NCI-H510A treated with DMSO at 0.1 percent for 48 hours (cell line): ENCODE data around the gene TRIP11.
"Not testable (repeated sequence)": the region's sequence is repeated elsewhere in the genome, so short reads cannot be mapped to it uniquely, and the experiment has no call there.

Experiments used
- DNase-seq: peaks from one replicate; lab custom pipeline; 2025; lab: John Stamatoyannopoulos, UW

The TRIP11 gene

DNA sequence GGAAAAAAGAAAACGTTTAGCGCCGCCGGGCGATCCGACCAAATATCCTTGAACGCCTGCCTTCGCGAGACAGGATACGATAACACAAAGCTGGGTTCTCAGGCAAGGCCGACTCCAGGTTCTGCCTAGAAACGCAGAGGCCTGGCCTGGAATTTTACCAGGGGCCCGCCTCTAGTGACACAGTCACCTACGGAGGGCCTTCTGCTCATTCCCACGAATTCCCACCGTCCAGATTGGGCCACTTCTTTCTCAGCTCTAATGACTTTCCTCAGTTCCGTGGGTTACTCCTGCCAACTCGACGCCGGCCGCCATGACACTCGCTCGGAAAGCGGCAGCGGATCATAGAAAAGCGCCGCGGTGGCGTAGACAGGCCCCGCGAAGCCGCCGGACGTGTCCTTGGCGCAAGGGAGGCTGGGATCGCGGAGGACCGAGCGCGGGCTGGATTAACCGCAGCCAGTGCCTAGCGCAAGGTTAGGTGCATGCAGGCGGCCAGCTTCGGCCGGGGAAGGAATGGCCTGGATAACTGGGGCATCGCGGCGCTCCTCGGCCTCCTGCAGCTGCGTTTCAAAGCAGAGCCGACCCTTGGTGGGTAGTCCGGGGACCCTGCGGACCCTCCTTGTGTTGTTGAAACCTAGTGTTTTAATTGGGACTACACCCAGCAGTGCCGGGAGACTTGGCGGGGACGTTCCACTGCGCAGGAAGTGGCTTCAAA is at the start of gene TRIP11:
Gene TRIP11, minus strand, starts transcription at position 341 of the 712 bp plus-strand sequence. CDS start 374 bp downstream, outside the sequence.
- peak; percentile 91 for DNase-seq

DNA sequence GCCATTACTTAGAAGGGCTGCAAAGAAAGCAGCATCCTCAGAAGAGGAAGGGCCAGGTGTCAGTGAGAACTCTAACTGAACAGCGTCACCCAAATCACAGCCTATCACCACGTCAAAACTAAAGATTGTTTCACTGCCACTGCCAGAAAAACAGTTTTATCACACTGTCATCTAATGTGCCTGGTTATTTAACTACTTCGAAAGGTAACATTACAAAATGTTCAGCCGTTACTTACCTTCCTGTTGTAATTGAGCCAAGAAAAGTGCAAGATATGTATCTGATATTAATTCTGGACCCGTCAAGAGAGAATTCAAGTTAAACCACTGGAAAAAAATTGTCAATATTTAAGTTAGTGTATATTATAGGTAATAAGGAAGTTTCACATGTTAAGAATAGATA is 48.6 kb upstream of the TRIP11 start:
- DNase-seq = no peak

DNA sequence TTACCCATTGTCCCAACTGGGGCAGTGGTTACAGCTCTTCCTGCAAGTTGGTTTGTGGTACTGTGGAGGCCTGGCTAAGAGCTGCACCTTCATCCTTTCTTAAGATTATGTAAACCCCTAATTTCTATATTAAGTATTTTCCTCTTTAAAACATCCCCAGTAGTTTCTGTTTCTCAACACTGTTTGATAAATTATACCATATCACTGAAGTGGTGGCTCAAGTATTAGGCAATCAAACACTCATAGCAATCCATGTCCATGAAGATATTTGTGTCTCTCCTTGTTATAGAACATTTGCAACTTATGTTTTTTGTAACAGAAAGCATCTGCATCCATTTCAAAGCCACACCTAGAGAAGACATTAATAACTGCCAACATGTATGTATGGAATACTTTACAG is 34.7 kb upstream of the TRIP11 start:
- DNase-seq = no peak

DNA sequence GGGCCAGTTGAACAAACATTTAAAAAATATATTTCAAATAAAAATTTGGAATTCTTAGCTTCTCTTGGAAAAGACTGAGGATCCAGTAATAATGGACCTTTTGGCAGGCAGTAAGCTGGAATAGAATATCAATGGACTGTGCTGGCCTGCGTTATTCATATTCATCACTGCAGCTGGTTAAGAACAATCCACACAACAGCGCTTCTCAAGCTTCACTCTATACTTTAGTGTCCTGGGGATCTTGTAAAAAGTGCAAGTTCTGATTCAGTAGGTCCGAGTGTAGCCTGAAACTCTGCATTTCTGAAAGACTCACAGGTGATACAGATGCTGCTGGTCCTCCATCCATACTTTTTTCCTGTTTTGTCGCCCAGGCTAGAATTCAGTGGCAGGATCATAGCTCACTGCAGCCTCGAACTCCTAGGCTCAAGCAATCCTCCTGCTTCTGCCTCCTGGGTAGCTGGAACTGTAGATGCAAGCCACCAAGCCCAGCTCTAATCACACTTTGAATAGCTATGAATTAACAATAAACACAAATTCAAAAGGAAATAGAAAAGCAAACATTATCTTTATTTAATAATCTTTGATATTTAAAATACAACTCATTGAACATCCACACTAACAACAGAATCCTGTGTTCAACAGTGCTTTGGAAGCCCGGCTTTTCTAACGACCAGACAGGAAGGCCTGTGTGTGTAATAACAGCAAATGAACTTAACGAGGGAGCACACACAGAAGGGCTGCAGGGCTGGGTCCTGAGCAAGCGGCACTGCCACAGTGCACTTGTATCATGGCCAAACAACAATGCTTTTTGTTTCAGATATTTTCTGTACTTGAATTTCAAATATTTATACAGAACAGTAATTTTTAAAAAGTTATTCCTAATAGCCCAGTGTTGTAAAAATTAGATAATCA is 18.4 kb upstream of the TRIP11 start:
- no peak for DNase-seq

DNA sequence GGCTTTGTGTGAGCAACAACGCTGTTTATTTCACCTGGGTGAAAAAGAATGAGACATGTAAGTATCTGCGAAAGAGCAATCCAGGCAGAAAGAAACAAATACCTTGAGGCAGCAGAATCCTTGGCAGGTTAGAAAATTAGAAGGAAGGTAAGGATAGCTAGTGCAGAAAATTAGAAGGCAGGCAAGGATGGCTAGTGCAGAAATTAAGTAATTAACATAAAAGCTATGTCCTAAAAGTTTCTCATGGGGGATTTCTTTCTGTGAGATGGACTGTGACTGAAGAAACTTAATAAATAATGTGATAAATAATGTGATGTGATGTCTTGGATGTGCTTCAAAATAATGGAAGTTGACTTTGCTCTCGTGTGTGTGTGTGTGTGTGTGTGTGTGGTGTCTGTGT is 9.9 kb upstream of the TRIP11 start:
- no peak for DNase-seq

DNA sequence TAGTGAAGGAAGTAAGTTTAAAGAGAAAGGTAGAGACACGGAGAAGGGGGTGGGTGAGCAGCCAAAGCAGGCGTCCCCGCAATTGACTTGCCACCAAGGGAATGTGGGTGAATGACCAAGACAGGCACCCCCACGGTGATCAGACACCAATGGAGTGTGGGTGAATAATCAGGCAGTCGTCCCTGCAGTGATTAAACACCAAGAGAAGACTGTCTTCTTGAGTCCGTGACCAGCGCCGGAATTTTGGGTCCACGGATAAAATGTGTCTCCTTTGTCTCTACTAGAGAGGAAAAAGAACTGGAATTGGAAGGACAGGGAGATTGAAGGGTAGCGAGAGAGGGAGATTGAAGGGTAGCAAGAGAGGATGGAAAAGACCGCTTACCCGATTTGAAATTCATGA is 9.4 kb upstream of the TRIP11 start:
- not testable (repeated sequence) for DNase-seq

DNA sequence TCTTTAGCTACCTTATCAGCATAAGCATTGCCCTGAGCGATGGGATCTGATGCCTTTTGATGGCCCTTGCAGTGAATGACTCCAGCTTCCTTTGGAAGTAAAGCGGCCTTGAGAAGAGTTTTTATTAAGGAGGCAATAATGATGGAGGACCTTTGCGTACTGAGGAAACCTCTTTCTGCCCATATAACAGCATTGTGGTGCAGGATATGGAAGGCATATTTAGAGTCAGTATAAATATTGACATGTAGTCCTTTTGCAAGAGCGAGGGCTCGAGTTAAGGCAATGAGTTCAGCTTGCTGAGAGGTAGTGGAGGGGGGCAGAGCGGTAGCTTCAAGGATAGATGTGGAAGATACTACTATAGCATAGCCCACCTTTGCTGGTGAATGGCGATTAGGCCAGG is 6.0 kb upstream of the TRIP11 start:
- not testable (repeated sequence) for DNase-seq

DNA sequence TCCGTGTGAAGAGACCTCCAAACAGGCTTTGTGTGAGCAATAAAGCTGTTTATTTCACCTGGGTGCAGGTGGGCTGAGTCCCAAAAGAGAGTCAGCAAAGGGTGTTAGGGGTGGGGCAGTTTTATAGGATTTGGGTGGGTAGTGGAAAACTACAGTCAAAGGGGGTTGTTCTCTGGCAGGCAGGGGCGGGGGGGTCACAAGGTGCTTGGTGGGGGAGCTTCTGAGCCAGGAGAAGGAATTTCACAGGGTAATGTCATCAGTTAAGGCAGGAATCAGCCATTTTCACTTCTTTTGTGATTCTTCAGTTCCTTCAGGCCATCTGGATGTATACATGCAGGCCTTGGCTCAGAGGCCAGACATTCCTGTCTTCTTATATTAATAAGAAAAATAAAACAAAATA is 1.9 kb upstream of the TRIP11 start:
- DNase-seq = not testable (repeated sequence)

DNA sequence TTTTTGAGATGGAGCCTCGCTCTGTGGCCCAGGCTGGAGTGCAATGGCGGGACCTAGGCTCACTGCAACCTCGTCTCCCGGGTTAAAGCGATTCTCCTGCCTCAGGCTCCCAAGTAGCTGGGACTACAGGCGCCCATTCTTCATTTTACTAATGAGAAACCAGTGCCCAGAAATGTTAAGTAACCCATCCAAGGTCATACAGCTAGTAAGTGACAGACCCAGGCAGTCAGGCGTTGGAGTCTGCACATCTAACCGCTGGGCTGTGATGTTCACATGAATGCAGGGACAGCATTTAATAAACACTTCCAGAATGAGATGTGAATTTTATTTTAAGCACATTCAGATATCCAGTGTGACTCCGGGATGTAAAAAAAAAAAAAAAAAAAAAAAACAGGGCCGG is 1.3 kb upstream of the TRIP11 start:
- no peak for DNase-seq

DNA sequence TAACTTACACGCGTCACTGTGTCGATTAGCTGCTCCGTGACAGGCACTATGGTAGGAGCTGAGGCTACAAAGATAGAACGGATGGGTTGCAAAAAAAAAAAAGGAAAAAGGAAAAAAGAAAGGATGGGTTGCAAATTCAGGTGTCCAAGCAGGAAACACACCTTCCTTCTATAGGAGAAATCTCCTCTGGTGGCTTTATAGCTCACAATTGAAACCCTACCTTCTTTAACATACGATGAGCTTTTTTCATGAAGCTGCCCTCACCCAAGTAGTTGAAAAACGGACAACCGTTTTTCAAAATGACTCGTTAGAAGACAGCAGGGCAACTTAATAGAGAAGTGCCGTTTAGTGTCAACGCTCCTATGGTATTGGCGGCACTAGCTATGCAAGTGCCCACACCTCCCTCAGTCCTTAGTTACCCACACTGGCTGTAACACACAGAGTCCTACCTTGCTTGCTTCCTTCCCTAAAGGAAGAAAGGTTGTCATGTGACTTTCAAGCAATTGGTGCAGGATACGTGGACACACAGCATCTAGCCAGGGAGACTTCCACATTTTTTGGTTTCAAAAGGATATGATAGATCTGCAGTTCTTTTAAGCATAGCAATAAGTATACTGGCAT is 682 bp upstream of the TRIP11 start:
- peak; percentile 48 for DNase-seq

DNA sequence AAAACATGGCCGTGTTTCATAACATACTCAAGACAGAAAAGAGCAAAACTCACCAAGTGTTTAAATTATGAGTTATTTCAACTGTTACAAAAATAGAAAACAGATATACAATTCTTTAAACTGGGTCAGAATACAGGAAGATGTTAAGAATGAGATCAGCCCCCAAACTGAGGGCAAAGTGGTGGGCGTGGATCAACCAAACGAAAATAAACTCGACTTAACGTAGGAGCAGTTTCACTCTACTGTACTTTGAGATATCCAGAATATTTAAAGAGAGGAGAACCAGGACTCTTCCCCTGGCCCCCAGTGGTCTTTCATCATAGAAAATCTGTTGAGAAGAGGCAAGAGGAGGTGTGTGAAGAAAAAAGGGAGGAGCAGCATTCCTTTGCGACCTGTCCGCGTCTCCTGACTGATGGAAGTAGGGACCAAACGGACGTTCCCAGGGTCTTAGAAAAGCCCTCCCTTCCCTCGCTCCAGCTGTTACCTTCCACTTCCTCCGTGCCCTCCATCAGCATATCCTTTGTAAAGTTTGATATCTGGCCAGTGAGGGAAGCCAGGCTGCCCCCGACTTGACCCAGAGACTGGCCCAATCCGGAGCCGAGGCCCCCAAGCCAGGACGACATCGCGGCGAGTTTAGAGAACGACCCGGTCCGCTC is 668 bp downstream of the TRIP11 start:
- peak; percentile 54 for DNase-seq

DNA sequence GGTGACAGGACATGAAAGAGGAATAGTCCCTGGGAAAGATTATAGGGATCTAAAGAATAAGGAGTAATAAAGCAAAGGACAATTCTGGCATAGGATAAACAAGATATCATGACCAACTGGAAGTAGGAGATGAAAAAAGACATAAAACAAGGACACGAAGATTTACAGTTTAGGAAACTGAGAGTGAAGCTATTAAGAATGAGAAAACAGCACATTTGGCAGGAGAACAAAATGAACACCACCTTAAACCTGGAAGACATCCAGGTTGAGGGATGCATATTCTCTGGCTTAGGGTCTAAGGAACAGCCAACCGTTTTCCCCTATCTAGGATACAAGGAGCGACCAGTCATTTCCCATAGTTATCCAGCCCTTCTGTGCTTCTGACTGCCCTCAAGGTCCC is 1.9 kb downstream of the TRIP11 start:
- no peak for DNase-seq

DNA sequence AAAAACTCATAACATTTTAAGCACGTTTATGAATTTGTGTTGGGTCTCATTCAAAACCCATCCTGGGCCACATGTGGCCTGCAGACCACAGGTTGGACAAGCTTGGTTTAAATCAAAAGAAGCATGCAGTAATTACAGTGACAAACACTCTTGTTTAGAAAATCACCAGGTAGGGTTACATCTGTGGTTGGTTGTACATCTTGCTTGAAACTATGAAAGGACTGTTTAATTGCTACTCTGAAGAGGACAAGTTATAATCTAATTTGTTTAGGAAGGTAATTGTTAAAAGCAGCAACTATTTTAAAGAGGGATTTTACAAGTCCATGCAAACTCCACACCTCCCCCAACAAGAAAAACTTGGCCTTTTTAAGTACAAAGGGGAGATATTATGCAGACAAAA is 4.0 kb downstream of the TRIP11 start:
- no peak for DNase-seq

DNA sequence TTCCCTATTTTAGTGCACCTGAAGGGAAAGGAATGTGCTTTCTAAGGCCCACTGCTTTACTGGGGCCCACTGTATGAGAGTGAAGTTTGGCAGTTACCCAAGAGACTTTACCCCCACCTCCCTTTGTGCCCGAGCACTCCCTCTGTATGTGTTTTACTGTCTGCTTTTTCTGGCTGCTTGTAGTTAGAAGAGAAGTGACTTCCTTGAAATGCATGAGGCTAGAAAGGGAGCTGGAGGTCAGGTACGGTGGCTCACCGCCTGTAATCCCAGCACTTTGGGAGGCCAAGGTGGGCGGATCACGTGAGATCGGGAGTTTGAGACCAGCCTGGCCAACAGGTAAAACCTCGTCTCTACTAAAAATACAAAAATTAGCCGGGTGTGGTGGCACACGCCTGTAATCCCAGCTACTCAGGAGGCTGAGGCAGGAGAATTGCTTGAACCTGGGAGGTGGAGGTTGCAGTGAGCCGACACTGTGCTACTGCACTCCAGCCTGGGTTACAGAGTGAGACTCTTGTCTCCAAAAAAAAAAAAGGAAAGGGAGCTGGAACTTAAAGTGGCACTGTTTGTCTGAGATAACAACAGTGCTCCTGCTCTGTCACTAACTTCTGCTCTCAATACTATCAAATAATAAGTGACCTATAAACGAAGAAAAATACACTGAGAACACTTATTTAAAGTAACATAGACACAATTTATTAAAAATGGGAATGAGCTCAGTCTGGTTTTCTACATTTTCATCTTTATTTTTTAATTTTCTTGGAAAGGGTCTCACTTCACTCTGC is 5.8 kb downstream of the TRIP11 start:
- DNase-seq = no peak

DNA sequence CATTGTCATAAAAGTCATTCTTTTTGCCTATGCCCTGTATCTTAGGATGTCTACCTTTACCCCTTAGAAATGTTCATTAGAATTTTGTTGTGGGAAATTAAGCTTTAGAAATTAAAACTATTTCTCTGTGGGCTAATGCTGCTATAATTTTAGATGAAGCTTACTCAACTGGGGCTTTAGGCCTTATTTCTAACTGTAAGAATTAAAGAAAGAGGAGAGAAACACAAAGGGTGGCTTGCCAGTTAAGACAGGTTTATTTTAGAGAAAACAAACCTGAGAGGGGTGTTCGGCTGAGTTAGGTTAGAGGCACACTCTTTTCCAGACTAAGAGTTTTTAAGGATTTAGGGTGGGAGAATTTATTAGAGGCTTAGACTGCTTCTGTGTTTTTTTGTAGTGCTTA is 6.4 kb downstream of the TRIP11 start:
- no peak for DNase-seq

DNA sequence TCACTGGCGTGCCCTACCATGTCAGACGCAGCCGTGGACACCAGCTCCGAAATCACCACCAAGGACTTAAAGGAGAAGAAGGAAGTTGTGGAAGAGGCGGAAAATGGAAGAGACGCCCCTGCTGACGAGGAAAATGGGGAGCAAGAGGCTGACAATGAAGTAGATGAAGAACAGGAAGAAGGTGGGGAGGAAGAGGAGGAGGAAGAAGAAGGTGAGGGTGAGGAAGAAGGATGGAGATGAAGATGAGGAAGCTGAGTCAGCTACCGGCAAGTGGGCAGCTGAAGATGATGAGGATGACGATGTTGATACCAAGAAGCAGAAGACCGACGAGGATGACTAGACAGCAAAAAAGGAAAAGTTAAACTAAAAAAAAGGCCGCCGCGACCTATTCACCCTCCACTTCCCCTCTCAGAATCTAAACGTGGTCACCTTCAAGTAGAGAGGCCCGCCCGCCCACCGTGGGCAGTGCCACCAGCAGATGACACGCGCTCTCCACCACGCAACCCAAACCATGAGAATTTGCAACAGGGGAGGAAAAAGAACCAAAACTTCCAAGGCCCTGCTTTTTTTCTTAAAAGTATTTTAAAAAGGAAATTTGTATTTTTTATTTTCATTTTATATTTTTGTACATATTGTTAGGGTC is 13.2 kb downstream of the TRIP11 start:
- DNase-seq = no peak

DNA sequence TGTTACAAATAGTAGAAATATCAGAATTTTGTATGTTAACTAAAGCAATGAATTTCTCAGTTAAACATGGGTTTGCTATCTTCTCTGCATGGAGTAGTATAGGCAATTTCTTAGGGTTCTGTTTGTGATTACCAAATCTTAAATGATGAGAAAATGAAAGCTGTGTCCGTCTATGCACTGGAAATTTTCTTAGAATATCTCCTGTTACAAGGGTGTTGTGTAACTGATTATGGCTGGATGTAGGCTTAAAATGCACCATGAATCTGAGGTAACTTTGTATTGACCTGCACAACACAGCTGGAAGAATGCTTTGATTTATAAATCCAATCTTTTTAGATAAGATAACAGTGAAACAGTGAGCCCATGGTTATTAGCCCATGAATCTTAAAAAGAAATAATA is 17.8 kb downstream of the TRIP11 start:
- no peak for DNase-seq

DNA sequence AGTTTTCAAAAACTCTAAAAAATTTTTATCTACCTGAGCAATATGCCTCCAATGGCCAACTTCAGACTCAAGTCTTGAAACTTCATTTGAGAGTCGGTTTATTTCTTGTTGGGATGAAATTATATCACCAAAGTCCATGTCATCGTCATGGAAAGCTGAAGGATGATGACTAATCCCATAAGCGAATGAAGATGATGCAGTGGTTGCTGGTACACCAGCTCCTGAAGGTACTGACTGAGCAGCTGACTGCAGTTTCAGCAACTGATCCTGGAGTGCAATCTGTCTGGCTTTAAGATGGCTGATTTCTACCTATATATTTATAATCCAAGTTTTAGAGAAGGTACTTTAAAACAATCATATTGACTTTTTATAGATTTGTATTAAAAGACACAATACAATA is 18.3 kb downstream of the TRIP11 start:
- DNase-seq = no peak

DNA sequence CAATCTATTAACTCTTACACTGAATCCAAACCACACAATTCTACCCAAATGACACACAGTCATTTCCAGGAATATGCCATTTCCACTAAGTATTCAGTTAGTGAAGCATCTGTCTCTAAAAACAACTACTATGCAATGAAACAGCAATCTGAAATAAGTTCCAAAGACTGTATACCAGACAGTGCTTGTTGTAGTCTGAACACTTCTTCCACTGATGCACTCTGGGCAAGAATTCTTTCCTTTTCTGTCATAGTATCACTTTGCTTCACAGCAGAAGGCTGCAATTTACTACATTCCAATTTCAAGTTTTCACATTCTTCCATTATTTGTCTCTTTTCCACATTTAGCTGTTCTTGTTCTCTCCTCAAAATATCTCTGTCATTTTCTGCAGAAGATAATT is 25.8 kb downstream of the TRIP11 start:
- no peak for DNase-seq

DNA sequence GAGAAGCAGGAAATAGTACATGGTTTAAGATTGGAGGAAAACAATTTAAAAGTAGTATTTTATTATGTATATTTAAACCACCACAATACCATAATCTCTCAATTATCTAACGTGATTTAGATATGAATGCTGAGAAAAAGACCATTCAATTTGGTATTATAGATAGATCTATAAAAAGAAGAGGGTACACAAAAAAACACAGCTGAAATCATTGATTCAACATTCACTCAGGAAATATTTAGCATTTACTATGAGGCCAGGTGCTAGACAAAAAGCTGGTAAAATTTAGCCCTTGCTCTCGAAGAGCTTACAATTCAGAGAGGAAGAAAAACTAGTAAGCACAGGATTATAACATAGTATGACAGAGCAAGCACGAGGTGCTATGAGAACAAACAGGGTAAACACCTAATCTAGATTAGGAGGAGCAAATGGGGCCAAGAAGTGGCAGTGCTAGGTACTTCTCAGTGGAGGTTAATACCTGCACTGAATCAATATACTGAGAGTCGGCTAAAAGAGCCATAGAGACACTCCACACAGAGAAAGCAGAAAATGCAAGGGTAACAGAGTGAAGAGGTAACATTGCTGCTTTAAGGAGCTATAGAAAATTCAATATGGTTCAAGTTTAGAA is 27.6 kb downstream of the TRIP11 start:
- no peak for DNase-seq

DNA sequence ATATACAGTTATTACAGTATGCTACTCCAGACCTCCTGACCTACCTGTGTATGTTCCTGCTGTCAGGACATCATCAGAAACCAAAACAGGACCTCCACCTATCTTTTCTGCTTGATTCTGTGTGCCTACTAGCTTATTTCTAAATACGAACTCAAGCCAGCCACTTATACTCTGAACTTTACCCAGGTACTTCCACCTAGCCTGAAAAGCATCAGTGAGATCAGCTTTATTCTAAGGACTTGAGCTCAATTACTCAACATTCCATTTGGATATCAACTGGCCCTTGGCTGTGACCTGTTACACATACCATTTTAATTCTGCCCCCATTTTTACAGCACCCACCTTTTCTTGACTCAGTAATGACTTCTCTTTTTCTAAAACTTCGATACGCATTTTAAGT is 29.2 kb downstream of the TRIP11 start:
- DNase-seq = no peak
